Stimulated activated CD4-positive, alpha-beta T cell treated with anti-CD3 and anti-CD28 coated beads, Interleukin-2, amount 100 ng/mL, for 24 hours (primary cell): ENCODE data around the gene BCL3.
"Not testable (repeated sequence)": the region's sequence is repeated elsewhere in the genome, so short reads cannot be mapped to it uniquely, and the experiment has no call there.

Experiments
- DNase-seq, 2 donors: peaks; one replicate each; pipeline ENCODE4 v3.0.0-alpha.2; 2020

Gene BCL3

GRCh38 chr19:44748426-44749254 lies at the start of gene BCL3:
BCL3 (plus strand) TSS chr19:44748708; CDS start chr19:44748791, 83 bp downstream.
- DNase-seq: peak; percentile 60 to 75

- DNase-seq: no peak
These were observed 48.0 kb upstream of the BCL3 start for GRCh38 chr19:44700547-44700946.

- DNase-seq: no peak
These were observed 47.3 kb upstream of the BCL3 start for GRCh38 chr19:44701228-44701627.

- DNase-seq: no peak
These were observed 45.8 kb upstream of the BCL3 start for GRCh38 chr19:44702551-44703176.

- DNase-seq: no peak
These were observed 45.0 kb upstream of the BCL3 start for GRCh38 chr19:44703336-44704078.

- no peak for DNase-seq
These were observed 43.5 kb upstream of the BCL3 start for GRCh38 chr19:44704982-44705381.

- DNase-seq: no peak
These were observed 43.0 kb upstream of the BCL3 start for GRCh38 chr19:44705502-44706010.

GRCh38 chr19:44706506-44707236 lies 41.8 kb upstream of the BCL3 start:
- no peak for DNase-seq

- no peak for DNase-seq
These were observed 40.7 kb upstream of the BCL3 start for GRCh38 chr19:44707794-44708193.

- no peak for DNase-seq
These were observed 39.6 kb upstream of the BCL3 start for GRCh38 chr19:44708940-44709339.

- DNase-seq: not testable (repeated sequence)
These were observed 38.9 kb upstream of the BCL3 start for GRCh38 chr19:44709434-44710266.

- no peak for DNase-seq
These were observed 38.0 kb upstream of the BCL3 start for GRCh38 chr19:44710483-44710882.

GRCh38 chr19:44712864-44713515 lies 35.5 kb upstream of the BCL3 start:
- DNase-seq: no peak

- DNase-seq: no peak
These were observed 33.8 kb upstream of the BCL3 start for GRCh38 chr19:44714597-44715169.

- DNase-seq: no peak
These were observed 30.9 kb upstream of the BCL3 start for GRCh38 chr19:44717603-44718002.

GRCh38 chr19:44718441-44719261 lies 29.9 kb upstream of the BCL3 start:
- DNase-seq: no peak

GRCh38 chr19:44719262-44719701 lies 29.2 kb upstream of the BCL3 start:
- no peak for DNase-seq

GRCh38 chr19:44720396-44720795 lies 28.1 kb upstream of the BCL3 start:
- DNase-seq: not testable (repeated sequence)

GRCh38 chr19:44720945-44721344 lies 27.6 kb upstream of the BCL3 start:
- no peak for DNase-seq

- not testable (repeated sequence) for DNase-seq
These were observed 27.1 kb upstream of the BCL3 start for GRCh38 chr19:44721369-44721768.
